Measurements from ENCODE around the gene ADGRA1.

DNA sequence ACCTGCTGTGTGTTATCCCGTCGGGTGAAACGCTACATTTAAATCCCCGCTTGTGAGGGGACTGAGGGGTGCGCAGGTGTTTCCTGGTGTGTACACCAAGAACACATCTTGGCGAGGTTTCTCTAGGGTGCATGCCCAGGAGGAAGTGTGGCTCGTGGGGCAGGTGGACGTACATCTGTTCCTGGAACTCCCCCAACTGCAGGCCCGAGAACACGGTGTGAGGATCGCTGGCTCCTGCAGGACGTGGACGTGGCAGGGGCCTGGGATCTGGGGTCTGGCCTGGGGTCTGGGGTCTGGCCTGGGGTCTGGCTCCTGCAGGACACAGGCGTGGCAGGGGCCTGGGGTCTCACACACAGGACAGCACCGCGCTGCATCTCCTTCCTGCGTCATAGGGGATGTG, 82.4 kb downstream of the ADGRA1 start:
- TF ChIP-seq, protein P1, sequence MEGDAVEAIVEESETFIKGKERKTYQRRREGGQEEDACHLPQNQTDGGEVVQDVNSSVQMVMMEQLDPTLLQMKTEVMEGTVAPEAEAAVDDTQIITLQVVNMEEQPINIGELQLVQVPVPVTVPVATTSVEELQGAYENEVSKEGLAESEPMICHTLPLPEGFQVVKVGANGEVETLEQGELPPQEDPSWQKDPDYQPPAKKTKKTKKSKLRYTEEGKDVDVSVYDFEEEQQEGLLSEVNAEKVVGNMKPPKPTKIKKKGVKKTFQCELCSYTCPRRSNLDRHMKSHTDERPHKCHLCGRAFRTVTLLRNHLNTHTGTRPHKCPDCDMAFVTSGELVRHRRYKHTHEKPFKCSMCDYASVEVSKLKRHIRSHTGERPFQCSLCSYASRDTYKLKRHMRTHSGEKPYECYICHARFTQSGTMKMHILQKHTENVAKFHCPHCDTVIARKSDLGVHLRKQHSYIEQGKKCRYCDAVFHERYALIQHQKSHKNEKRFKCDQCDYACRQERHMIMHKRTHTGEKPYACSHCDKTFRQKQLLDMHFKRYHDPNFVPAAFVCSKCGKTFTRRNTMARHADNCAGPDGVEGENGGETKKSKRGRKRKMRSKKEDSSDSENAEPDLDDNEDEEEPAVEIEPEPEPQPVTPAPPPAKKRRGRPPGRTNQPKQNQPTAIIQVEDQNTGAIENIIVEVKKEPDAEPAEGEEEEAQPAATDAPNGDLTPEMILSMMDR (IDR thresholded peaks at IDR 0.05) = no peak
- TF ChIP-seq POLR2A (IDR thresholded peaks at IDR 0.05) = no peak
